GM13977 (cell line): ENCODE data around the gene CCDC192.

ENCODE experiments used
- DNase-seq: peaks from one replicate; pipeline ENCODE4 v3.0.0; 2012; ENCODE audit warnings: low spot score
- CTCF ChIP-seq: IDR thresholded peaks from 2 replicates; pipeline ENCODE4 v1.5.1; 2012; ENCODE audit warnings: mild to moderate bottlenecking, control low read depth; ENCODE audit not compliant: insufficient read depth; ENCODE audit errors: extremely low read depth, missing control alignments
- in situ Hi-C: fragments of 300-500 bp; cut with MboI; formaldehyde crosslinking; loops from one replicate; pipeline ENCODE4 v1.12.0; 2022; ENCODE audit warnings: low sequenced_read_pairs, low pct_unique_long_range_greater_than_20kb, mixed read lengths, inconsistent platforms; ENCODE audit not compliant: unreplicated experiment

Gene CCDC192

DNA sequence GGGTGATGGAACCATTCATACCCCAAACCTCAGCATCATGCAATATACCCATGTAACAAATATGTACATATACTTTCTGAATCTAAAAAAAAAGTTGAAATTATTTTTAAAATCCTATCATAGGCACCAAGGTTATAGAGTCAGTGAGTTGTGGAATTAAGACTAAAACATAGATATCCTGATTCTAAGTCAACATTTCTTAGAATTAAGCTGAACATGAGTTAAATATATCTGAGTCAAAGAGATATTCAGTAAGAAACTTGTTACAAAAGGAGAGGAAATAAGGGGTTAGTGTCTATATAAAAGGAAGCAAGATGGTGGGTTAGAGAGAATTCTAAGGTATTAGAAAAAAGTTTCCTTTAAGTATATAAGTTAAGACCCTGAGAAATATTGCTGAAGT lies 89.9 kb downstream of the CCDC192 start:
- no peak for TF ChIP-seq CTCF
- in situ Hi-C loops, result no loop called here
- DNase-seq, result no peak

GRCh38 chr5:127793879-127794278 lies 90.7 kb downstream of the CCDC192 start:
- in situ Hi-C loops, result no loop called here
- no peak for DNase-seq
- TF ChIP-seq CTCF, result no peak

- in situ Hi-C loops, result no loop called here
- TF ChIP-seq CTCF, result no peak
- DNase-seq, result no peak
Measured at GRCh38 chr5:127796211-127796610, 93.0 kb downstream of the CCDC192 start.

DNA sequence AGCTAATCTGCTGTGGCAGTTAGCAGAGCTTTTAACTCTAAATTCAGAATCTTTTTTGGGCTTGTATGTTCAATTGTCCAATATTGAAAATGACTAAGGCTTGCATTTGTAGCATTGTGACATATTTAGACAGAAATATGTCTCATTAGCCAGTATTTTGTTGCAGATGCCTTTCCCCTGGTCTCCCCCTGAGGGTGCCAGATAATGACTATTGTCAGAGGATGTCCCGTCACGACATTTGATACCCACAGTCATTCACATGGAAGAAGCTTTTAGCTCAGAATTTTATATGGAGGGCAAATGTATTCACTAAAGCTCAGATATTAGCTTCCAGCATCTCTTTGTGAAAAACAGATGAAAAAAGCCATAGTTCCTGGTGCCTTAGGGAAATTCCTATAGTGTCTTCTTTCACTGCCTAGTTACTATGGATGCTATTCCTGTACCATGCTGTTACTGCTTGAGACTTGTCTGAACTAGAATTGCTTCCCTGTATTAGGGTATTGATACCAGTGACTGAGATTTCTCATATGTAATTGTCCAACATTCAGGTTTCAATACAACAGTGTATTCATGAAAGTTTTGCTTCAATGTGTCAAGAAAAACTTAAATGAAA lies 96.2 kb downstream of the CCDC192 start:
- TF ChIP-seq CTCF, result peak; percentile 5
- no peak for DNase-seq
- in situ Hi-C loops, result no loop called here

DNA sequence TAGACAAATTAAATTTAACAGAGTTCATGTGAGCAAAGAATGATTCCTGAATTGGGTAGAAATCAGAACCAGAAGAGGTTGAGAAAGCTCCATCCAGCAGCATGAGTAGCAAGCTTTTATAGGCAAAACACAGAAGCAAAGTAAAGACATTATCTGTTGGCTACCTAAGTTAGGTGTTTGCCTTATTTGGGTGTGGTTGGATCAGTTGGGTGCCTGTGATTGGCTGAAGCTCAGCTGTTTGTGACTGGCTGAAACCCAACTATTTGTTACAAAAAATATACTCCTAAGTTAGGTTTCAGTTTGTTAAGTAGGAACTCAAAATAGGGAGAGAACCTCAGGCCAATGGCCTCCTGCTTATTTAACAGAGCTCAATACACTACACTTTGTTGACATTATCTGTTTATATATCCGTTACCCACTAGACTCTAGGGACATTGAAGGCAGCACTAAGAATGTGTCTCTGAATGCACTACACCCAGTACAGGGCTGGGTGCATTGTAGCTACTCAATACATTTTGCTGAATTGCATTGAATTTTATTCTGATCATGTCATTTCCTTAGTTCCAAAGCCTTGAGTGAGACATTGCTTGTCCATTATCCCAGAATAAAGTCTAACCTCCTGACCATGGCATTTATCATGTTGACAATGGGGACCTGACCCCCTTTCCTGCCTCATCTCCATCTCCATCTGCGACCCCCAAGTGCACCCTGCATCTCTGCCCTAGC lies 98.7 kb downstream of the CCDC192 start:
- in situ Hi-C loops, result no loop called here
- no peak for TF ChIP-seq CTCF
- DNase-seq, result no peak

- in situ Hi-C loops, result no loop called here
- no peak for TF ChIP-seq CTCF
- DNase-seq, result no peak
Measured at GRCh38 chr5:127802477-127802865, 99.3 kb downstream of the CCDC192 start.
